Loucy (cell line): ENCODE results near the gene SLC12A5.
A peak's percentile ranks its signal among the peaks of the same experiment; 100 is the strongest.

Experiments used
- EZH2phosphoT487 ChIP-seq: fragments of 200-600 bp; IDR thresholded peaks from 2 replicates; pipeline ENCODE4 v1.6.1; 2018; ENCODE audit warnings: antibody characterized with exemption, mild to moderate bottlenecking, moderate library complexity, borderline replicate concordance
- TF ChIP-seq, protein P1 (sequence below): fragments of 200-600 bp; sonication (generic); conservative IDR thresholded peaks from 2 replicates; pipeline ENCODE4 v1.5.1; 2014; ENCODE audit warnings: mild to moderate bottlenecking, antibody characterized with exemption, low read length

GRCh38 chr20:46022411-46023147 lies 6.4 kb upstream of the SLC12A5 start:
- TF ChIP-seq EZH2phosphoT487: no peak
- TF ChIP-seq, protein P1, sequence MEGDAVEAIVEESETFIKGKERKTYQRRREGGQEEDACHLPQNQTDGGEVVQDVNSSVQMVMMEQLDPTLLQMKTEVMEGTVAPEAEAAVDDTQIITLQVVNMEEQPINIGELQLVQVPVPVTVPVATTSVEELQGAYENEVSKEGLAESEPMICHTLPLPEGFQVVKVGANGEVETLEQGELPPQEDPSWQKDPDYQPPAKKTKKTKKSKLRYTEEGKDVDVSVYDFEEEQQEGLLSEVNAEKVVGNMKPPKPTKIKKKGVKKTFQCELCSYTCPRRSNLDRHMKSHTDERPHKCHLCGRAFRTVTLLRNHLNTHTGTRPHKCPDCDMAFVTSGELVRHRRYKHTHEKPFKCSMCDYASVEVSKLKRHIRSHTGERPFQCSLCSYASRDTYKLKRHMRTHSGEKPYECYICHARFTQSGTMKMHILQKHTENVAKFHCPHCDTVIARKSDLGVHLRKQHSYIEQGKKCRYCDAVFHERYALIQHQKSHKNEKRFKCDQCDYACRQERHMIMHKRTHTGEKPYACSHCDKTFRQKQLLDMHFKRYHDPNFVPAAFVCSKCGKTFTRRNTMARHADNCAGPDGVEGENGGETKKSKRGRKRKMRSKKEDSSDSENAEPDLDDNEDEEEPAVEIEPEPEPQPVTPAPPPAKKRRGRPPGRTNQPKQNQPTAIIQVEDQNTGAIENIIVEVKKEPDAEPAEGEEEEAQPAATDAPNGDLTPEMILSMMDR: peak; percentile 80
